Urinary bladder (tissue), 4 donors: ENCODE data around the gene SYT14. TPM values are rescaled to one million over a fixed set of nuclear protein-coding genes. Genes with fewer than 3 reads are reported as not detected.
"Not testable (repeated sequence)": the region's sequence is repeated elsewhere in the genome, so short reads cannot be mapped to it uniquely, and the experiment has no call there.

Experiments used
- DNase-seq: peaks from one replicate; pipeline ENCODE4 v3.0.0-alpha.2; 2015; ENCODE audit errors: extremely low spot score
- H3K27ac ChIP-seq: one replicate; pipeline ENCODE4 v1.5.1; 2013; ENCODE audit warnings: low read depth, mild to moderate bottlenecking, moderate library complexity
- H3K36me3 ChIP-seq: one replicate; pipeline ENCODE4 v1.6.1; 2013; ENCODE audit warnings: mild to moderate bottlenecking, moderate library complexity; ENCODE audit not compliant: insufficient read depth
- H3K4me1 ChIP-seq: one replicate; pipeline ENCODE4 v1.6.1; 2013; ENCODE audit warnings: mild to moderate bottlenecking, moderate library complexity; ENCODE audit not compliant: insufficient read depth
- H3K4me3 ChIP-seq: one replicate; pipeline ENCODE4 v1.5.1; 2013; ENCODE audit warnings: low read depth, low read length
- WGBS: extraction: QIAGEN DNeasy Blood & Tissue Kit; methylation state at CpG from one replicate; pipeline ENCODE4 v1.1.7; 2013; 5-methylcytosine and 5-hydroxymethylcytosine counted together
- polyA plus RNA-seq: library from polyadenylated mRNA; stranded (reverse); fragments of 200-250 nt; gene quantifications from one replicate; pipeline ENCODE4 v1.2.3, GENCODE V29; 2013
- total RNA-seq: library from RNA; depleted of rRNA; stranded (reverse); fragments of >200 nt; gene quantifications from one replicate; pipeline ENCODE4 v1.2.3, GENCODE V29; 2014
- donor health status: healthy with polysubstance abuse.
- donor health status: healthy.

SYT14 gene
- total and polyA plus RNA-seq, 2 donors = 0.05 to 2.4 TPM

GRCh38 chr1:210021145-210021860, 83.3 kb downstream of the SYT14 start:
- no peak for DNase-seq
- H3K27ac ChIP-seq = no peak overlapping the region
- H3K4me3 ChIP-seq = no peak overlapping the region
- 88% methylated on average over 4 of the region's 4 CpGs for WGBS
- H3K36me3 ChIP-seq = no peaks in the 10 kb centered on the region
- no peaks in the 10 kb centered on the region for H3K4me1 ChIP-seq

DNA sequence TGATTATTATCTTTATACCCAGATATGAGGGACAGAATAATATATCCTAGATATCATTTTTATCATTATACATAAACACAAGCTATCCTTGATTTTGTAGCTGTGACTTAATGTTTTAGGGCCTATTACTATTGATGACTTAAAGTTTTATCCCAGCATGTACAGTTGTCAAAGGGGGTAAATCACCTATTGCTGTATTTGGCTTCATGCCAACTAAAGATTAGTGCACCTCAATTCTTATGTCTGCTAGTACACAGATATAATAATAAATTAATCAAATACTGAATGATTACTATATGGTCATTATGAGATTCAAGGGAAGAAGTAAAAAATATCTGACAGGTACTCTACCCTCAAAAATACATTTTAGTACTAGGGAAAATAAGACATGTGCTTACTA, 84.0 kb downstream of the SYT14 start:
- no peak for DNase-seq
- Histone ChIP-seq H3K36me3 (no peaks in the 10 kb centered on the region), H3K4me1 (no peaks in the 10 kb centered on the region), H3K4me3 (no peak overlapping the region), H3K27ac (no peak overlapping the region)

GRCh38 chr1:210024282-210024681, 86.3 kb downstream of the SYT14 start:
- Histone ChIP-seq H3K27ac (no peak overlapping the region), H3K4me1 (no peaks in the 10 kb centered on the region), H3K4me3 (no peak overlapping the region), H3K36me3 (no peaks in the 10 kb centered on the region)
- WGBS = 83% methylated on average over 2 of the region's 2 CpGs
- no peak for DNase-seq

DNA sequence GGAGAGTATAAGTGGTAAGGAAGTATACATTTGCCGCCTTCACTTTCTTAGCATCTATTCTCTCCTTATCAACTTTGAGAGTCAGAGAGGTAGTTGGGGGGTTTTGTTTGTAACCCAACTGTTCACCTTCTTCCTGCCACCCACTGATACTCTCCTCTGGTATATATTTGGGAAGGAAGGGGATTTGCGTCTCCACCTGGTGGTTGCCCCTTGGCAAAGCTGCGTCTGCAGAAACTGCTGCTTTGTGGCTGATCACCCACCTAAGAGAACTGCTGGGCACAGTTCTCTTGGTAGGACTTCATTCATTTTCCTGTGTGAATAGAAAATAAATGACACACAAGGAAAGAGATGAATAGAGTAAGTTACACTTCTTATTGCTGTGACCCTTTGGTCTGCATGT, 87.0 kb downstream of the SYT14 start:
- 68% methylated on average over 3 of the region's 3 CpGs for WGBS
- Histone ChIP-seq H3K4me3 (no peak overlapping the region), H3K27ac (no peak overlapping the region), H3K36me3 (no peaks in the 10 kb centered on the region), H3K4me1 (no peaks in the 10 kb centered on the region)
- DNase-seq = no peak

DNA sequence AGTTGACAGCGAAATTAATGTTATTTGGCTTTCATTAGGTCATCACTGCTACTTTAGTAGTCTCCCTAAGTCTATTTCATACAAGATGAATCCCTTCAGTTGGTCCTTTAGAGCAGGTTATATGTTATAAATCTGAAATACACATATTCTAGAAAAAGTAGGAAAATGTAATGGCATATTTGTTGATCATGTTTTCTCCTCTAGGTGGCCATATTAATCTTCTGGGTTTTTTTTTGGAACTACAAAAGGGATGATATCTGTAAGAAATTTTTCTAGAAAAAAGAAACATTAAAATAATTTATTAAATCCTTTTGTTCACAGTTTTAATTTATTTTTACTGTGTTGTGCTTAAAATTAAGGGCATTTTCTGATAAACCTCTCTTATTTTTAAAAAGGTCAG, 87.9 kb downstream of the SYT14 start:
- no peaks in the 10 kb centered on the region for H3K36me3 ChIP-seq
- H3K27ac ChIP-seq = no peak overlapping the region
- 78% methylated on average over 1 of the region's 1 CpG for WGBS
- no peaks in the 10 kb centered on the region for H3K4me1 ChIP-seq
- no peak for DNase-seq
- no peak overlapping the region for H3K4me3 ChIP-seq

- 89% methylated on average over 1 of the region's 1 CpG for WGBS
- no peaks in the 10 kb centered on the region for H3K36me3 ChIP-seq
- DNase-seq = no peak
- no peak overlapping the region for H3K27ac ChIP-seq
- no peak overlapping the region for H3K4me3 ChIP-seq
- H3K4me1 ChIP-seq = no peaks in the 10 kb centered on the region
These were observed 90.0 kb downstream of the SYT14 start for GRCh38 chr1:210027994-210028393.

GRCh38 chr1:210031473-210031872, 93.5 kb downstream of the SYT14 start:
- WGBS = 57% methylated on average over 1 of the region's 1 CpG
- no peak for DNase-seq
- Histone ChIP-seq H3K4me3 (no peak overlapping the region), H3K4me1 (no peaks in the 10 kb centered on the region), H3K27ac (no peak overlapping the region), H3K36me3 (no peaks in the 10 kb centered on the region)

DNA sequence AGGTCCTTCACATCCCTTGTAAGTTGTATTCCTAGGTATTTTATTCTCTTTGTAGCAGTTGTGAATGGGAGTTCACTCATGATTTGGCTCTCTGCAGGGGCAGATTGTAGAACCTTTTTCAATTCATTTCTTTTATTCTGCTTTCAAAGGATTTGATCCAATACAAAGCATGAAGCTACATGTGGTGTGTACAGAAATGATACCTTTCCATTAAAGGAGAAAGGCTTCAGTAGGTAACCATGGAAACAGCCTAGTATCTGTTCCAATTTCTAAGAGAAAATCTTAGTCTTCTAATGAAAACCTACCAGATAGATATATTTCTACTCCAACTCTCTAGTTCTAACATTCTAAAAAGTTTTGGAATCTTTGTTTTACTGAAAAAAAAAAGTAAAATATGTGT, 105.0 kb downstream of the SYT14 start:
- Histone ChIP-seq H3K4me3 (no peak overlapping the region), H3K27ac (no peak overlapping the region), H3K4me1 (no peaks in the 10 kb centered on the region), H3K36me3 (no peaks in the 10 kb centered on the region)
- DNase-seq = no peak

- H3K4me1 ChIP-seq = no peaks in the 10 kb centered on the region
- WGBS = 76% methylated on average over 7 of the region's 7 CpGs
- no peak overlapping the region for H3K4me3 ChIP-seq
- DNase-seq = no peak
- H3K27ac ChIP-seq = no peak overlapping the region
- no peaks in the 10 kb centered on the region for H3K36me3 ChIP-seq
These were observed 111.6 kb downstream of the SYT14 start for GRCh38 chr1:210049616-210050015.

- not testable (repeated sequence) for H3K4me1 ChIP-seq
- 51% methylated on average over 4 of the region's 4 CpGs for WGBS
These were observed 112.5 kb downstream of the SYT14 start for GRCh38 chr1:210050491-210050890.

DNA sequence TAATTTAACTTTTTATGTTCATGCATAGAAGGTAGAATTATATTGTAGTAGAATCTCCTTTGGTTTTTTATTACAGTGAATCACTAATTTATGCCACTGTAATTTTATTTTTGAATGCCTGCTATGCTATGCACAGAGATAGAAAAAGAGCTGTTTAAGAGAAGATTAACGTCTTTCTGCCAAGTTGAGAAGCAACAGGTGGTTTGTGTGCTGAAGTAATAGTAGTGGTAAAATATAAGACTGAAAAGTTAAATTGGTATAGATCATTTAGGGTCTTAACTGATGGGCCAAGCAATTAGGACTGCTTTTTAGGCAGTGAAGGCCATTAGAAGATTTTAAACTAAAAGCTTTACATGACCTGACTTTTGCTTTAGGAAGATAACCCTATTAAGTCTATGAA, 115.1 kb downstream of the SYT14 start:
- WGBS = 42% methylated on average over 1 of the region's 1 CpG
- no peaks in the 10 kb centered on the region for H3K4me1 ChIP-seq
- no peak overlapping the region for H3K27ac ChIP-seq
- H3K4me3 ChIP-seq = no peak overlapping the region
- H3K36me3 ChIP-seq = no peaks in the 10 kb centered on the region
- DNase-seq = no peak

More at GRCh38 chr1:210050491-210050890, 112.5 kb downstream of the SYT14 start:
- H3K27ac ChIP-seq, DNase-seq, H3K4me3 ChIP-seq, H3K36me3 ChIP-seq: not testable (repeated sequence)

- Histone ChIP-seq H3K27ac (no peak overlapping the region), H3K4me1 (no peaks in the 10 kb centered on the region), H3K4me3 (no peak overlapping the region), H3K36me3 (no peaks in the 10 kb centered on the region)
- no peak for DNase-seq
These were observed 119.6 kb downstream of the SYT14 start for GRCh38 chr1:210057593-210057992.

DNA sequence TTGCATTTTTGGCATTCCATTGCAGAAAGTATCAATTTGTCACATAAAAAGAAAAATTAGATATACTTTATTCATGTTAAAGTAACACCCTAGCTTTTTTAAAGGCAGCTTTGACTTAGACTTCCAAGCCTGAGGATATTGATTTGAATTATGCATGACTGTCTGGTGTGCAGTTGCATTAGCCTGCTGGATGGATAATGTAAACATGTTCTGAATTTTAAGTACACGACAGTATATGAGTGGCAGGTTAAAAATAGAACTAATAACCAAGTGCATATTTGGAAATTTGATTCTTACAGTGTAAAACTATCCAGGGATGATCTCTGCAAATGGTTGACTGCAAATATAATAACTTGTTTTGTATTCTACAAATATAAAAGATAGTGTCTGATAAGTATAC, 124.0 kb downstream of the SYT14 start:
- Histone ChIP-seq H3K4me3 (no peak overlapping the region), H3K4me1 (no peaks in the 10 kb centered on the region), H3K36me3 (no peaks in the 10 kb centered on the region), H3K27ac (no peak overlapping the region)
- 33% methylated on average over 1 of the region's 1 CpG for WGBS
- DNase-seq = no peak

- 69% methylated on average over 3 of the region's 3 CpGs for WGBS
- no peak overlapping the region for H3K4me3 ChIP-seq
- no peaks in the 10 kb centered on the region for H3K36me3 ChIP-seq
- no peak for DNase-seq
- H3K27ac ChIP-seq = no peak overlapping the region
- H3K4me1 ChIP-seq = no peaks in the 10 kb centered on the region
These were observed 132.5 kb downstream of the SYT14 start for GRCh38 chr1:210070531-210070930.

GRCh38 chr1:210072129-210072528, 134.1 kb downstream of the SYT14 start:
- H3K4me3 ChIP-seq = no peak overlapping the region
- no peaks in the 10 kb centered on the region for H3K36me3 ChIP-seq
- H3K27ac ChIP-seq = no peak overlapping the region
- H3K4me1 ChIP-seq = no peaks in the 10 kb centered on the region
- no peak for DNase-seq
